Fibroblast of the aortic adventitia (primary cell): Measurements from ENCODE around the gene SURF1. TPM values are rescaled to one million over a fixed set of nuclear protein-coding genes. Genes with fewer than 3 reads are reported as not detected.
"Not testable (repeated sequence)": the region's sequence is repeated elsewhere in the genome, so short reads cannot be mapped to it uniquely, and the experiment has no call there.

Experiments used
- DNase-seq: peaks from one replicate; pipeline ENCODE4 v3.0.0-alpha.2; 2010; ENCODE audit warnings: low read depth
- H3K4me3 ChIP-seq: 2 replicates; pipeline ENCODE4 v1.5.1; 2011; ENCODE audit warnings: low read depth, mild to moderate bottlenecking, control low read depth, low read length, moderate library complexity
- CTCF ChIP-seq: IDR thresholded peaks from 2 replicates; pipeline ENCODE4 v1.5.1; 2011; ENCODE audit warnings: mild to moderate bottlenecking, low read length, control low read depth, inconsistent platforms; ENCODE audit not compliant: insufficient read depth
- total RNA-seq: library from RNA; depleted of rRNA; stranded (reverse); fragments of >200 nt; gene quantifications from 2 replicates; pipeline ENCODE4 v1.2.3, GENCODE V29; 2012; ENCODE audit warnings: low replicate concordance

SURF1 gene
- total RNA-seq, 1 donor: 25.1 TPM

GRCh38 chr9:133401588-133401987 lies 45.3 kb upstream of the SURF1 start:
- DNase-seq: no peak
- H3K4me3 ChIP-seq: no peak overlapping the region
- TF ChIP-seq CTCF: no peak

GRCh38 chr9:133400292-133400691 lies 44.0 kb upstream of the SURF1 start:
- no peak overlapping the region for H3K4me3 ChIP-seq
- DNase-seq: no peak
- TF ChIP-seq CTCF: no peak

GRCh38 chr9:133397895-133398294 lies 41.6 kb upstream of the SURF1 start:
- no peak for TF ChIP-seq CTCF
- no peak for DNase-seq
- no peak overlapping the region for H3K4me3 ChIP-seq

DNA sequence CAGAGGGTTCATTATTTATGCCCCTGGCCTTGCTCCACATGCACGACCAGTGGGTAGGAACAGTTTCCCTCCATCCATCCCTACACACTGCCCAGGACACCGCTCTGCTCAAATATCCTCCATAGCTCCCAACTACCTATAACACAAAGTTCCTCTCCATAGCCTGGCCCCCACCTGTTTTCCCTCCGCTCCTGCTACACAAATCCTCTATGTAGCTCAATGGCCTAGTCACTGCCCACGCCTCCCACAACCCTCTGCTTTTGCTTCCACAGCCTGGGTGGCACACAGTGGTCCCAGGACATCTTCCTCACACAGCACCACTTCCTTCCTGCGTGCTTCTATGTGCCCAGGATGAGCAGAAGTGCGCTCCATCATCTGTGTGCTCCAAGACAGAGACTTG lies 41.1 kb upstream of the SURF1 start:
- no peak for DNase-seq
- H3K4me3 ChIP-seq: no peak overlapping the region
- no peak for TF ChIP-seq CTCF

- no peak for TF ChIP-seq CTCF
- H3K4me3 ChIP-seq: no peak overlapping the region
- DNase-seq: no peak
Observed at GRCh38 chr9:133396952-133397351, 40.7 kb upstream of the SURF1 start.

DNA sequence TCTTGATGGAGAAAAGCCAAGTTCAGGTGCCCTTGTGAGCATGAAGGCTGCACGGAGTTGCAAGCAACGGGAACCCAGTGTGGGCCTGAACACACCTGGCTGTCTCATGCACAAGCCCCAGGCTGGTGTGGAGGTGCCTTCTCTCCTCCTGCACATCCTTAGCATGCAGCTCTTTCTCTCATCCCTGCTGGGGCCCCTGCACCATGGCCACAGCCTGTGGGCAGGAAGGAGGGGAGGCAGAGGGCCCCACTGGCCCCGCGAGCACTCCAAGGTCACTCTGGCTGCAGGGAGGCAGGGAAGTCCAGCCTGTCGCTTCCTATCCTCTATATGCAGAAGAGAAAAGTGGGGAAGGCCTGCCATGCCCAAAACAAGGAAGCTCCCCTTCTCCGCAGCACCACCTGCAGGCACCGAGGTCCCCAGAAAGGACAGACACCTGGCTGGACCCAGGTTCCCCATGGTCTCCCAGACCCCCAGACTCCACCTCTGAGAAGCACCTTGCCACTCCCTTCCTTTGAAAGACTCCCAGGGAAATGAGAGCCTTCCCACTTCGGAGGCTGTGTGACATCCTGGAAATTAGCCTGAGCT lies 38.5 kb upstream of the SURF1 start:
- H3K4me3 ChIP-seq: no peak overlapping the region
- DNase-seq: no peak
- TF ChIP-seq CTCF: no peak

DNA sequence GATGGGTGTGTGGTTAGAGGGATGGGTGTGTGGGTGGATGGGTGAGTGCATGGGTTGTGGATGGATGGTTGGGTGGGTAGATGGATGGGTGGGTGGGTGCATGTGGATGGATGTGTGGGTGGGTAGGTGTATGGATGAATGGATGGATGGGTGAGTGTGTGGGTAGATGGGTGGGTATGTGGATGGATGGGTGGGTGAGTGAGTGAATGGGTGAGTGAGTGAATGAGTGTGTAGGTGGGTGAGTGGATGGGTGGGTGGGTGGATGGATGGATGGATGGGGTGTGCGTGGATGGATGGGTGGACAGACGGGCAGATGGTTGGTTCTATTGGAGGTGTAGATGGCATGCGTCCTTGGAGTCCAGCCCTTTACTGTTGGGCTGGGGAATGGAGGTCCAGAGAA lies 37.1 kb upstream of the SURF1 start:
- DNase-seq: no peak
- no peak overlapping the region for H3K4me3 ChIP-seq
- TF ChIP-seq CTCF: no peak

- not testable (repeated sequence) for H3K4me3 ChIP-seq
Observed at GRCh38 chr9:133392308-133392707, 36.0 kb upstream of the SURF1 start.

DNA sequence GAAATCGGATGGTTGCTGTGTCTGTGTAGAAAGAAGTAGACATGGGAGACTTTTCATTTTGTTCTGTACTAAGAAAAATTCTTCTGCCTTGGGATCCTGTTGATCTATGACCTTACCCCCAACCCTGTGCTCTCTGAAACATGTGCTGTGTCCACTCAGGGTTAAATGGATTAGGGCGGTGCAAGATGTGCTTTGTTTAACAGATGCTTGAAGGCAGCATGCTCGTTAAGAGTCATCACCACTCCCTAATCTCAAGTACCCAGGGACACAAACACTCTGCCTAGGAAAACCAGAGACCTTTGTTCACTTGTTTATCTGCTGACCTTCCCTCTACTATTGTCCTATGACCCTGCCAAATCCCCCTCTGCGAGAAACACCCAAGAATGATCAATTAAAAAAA lies 35.2 kb upstream of the SURF1 start:
- H3K4me3 ChIP-seq, DNase-seq: not testable (repeated sequence)

More at GRCh38 chr9:133392308-133392707, 36.0 kb upstream of the SURF1 start:
- DNase-seq: not testable (repeated sequence)
